Measurements from ENCODE around the gene RNU5B-1.

RNU5B-1 gene

DNA sequence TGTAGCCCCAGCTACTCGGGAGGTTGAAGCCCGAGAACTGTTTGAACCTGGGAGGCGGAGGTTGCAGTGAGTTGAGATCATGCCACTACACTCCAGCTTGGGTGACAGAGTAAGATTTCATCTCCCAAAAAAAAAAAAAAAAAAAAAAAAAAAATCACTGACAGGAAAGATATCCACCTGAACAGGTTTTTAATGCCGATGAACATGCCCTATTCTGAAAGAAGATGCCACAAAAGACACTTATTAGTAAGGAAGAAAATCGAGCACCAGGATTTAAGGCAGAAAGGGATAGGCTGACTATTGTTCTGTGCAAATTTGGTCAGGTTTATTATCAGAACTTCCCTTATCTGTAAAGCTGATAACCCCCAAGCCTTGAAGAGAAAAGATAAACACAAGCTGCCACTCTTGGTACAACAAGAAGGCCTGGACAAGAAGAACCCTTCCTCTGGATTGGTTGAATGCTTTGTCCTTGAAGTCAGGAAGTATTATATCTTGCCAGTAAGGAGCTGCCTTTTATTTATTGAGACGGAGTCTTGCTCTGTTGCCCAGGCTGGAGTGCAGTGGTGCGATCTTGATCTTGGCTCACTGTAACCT is 15.1 kb upstream of the RNU5B-1 start:
- no peak for DNase-seq

DNA sequence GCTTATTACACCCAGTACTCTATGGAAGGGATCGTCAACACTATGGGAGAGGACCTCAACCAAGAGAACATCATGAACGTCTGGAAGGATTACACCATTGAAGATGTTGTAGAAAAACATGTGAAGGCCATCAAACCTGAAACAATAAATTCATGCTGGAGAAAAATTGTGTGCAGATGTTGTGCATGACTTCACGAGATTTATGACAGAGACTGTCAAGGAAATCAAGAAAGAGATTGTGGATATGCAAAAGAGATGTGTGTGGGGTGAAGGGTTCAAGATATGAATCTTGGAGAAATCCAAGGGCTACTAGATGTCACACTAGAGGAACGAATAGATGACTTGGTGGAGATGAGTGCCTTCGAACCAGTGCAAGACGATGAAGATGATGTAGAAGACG is 14.2 kb upstream of the RNU5B-1 start:
- DNase-seq: no peak

DNA sequence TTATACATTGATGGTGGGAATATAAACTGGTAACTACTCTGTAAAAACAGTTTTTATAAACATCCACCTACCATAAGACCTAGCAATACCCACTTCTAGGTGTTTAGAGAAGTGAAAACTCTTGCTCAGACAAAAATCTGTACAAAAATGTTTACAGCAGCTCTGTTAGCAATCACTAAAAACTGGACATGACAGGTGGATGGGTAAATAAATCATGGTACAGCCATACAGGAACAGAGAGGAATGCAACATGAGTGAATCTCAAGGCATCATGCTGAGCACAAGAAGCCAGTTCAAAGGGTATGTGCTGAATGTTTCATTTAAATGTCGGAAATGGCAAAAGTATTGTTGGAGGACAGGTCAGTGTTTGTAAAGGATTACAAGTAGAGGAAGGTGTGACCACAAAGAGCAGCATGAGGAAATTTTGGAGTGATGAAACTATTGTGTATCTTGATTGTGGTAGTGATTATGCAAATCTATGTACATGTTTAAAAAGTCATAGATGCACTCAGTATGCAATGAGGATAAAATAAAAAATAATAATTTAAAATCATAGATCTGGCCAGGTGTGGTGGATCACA is 11.4 kb upstream of the RNU5B-1 start:
- no peak for DNase-seq

DNA sequence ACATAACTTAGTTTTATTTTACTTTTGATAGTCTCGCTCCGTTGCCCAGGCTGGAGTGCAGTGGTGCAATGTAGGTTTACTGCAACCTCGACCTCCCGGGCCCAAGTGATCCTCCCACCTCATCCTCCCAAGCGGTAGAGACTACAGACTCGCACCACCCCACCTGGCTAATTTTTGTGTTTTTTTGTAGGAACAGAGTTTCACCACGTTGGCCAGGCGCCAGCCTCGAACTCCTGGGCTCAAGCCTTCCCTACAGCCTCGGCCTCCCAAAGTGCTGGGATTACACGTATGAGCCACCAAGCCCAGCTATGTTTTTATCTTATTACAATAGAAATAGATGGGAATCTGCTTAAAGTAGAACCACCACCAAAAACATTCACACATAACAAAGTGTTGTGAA is 5.7 kb upstream of the RNU5B-1 start:
- DNase-seq: no peak

DNA sequence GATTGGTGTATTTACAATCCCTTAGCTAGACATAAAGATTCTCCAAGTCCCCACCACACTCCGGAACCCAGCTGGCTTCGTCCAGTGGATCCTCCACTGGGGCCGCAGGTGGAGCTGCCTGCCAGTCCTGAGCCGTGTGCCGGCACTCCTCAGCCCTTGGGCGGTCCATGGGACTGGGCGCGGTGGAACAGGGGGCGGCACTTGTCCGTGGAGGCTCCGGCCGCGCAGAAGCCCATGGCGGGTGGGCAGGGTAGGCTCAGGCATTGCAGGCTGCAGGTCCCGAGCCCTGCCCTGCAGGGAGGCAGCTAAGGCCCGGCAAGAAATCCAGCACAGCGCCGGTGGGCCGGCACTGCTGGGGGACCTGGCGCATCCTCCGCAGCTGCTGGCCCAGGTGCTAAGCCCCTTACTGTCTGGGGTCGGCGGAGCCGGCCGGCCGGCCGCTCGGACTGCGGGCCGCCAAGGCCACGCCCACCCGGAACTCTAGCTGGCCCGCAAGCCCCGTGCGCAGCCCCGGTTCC is 3.5 kb upstream of the RNU5B-1 start:
- DNase-seq: no peak

DNA sequence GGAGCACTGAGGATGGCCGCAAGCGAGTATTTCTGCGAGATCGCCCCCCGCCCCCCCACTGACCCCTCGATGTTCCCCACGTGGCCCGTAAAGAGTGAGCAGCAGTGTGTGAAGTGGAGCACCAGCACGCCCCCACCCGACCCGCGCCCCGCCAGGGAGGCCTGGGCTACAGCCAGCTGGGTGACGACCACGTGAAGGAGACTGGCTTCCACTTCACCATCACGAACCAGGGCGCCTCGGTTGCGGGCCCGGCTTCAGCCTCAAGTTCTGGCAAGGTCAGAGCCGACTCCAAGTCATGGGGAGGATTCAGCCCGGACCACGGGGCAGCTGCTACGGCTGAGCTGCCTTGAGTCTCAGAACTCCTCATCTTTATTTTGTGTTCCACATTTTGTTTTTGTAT is 2.4 kb upstream of the RNU5B-1 start:
- no peak for DNase-seq

DNA sequence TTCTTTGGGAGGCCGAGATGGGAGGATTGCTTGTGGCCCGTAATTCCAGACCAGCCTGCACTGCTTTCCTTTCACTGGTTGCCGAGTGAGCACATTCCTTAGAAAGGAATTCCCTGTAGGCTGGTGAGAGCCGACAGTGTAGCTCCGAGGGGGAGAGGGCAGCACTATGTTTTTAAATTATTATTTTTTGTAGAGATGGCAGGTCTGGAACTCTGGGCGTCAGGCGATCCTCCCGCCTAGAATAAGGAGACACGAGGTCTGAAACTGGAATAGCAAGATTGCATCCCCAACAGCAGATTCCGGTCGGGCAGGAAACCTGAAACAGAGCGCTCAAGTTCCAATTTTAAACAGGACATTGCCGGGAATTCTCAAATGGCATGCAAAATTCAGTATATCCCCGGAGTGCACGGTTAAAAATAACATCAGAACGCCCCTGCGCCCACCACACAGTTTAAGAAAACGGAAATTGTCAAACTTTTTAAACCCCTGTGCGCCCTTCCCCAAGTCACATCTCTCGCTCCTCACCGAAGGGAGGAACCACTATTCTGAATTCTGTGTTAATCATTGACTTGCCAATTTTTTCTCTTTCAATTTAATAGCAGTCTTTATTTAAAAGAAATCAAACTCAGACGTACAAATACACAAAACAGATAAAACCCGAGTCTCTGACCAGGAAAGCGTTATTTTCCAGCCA is 643 bp upstream of the RNU5B-1 start:
- no peak for DNase-seq

DNA sequence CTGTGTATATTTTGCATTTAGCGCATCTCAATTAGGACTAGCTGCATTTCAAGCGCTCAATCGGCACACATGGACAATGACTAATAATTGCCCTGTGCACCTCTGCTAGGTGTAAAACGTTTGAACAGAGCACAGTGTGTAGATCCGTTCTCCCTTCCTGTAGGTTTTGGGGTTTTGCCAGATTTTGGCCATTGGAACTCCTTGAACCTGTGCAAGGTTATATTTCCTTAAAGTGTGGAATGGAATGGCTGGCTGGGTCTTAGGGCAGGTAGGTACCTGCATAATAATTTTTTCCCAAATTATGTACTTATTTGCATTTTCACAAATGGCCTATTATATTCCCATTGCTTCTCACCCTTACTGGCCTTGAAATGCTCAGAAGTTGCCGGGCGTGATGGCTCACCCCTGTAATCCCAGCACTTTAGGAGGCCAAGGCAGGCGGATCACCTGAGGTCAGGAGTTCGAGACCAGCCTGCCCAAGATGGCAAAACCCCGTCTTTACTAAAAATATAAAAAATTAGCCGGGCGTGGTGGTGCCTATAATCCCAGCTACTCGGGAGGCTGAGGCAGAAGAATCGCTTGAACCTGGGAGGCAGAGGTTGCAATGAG is 777 bp downstream of the RNU5B-1 start:
- DNase-seq: no peak

DNA sequence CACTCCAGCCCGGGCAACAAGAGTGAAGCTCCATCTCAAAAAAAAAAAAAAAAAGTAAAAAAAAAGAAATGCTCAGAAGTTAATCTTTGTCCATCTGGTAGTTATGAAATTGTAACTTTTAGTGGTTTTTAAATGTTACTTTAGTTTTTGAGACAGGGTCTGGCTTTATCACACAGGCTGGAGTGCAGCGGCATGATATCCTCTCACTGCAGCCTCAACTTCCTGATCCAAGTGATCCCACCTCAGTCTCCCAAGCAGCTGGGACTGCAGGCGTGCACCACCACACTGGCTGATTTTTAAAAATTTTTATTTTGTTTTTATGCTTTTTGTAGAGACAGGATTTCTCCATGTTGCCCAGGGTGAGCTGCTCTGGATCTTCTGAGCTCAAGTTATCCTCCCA is 1.3 kb downstream of the RNU5B-1 start:
- no peak for DNase-seq

DNA sequence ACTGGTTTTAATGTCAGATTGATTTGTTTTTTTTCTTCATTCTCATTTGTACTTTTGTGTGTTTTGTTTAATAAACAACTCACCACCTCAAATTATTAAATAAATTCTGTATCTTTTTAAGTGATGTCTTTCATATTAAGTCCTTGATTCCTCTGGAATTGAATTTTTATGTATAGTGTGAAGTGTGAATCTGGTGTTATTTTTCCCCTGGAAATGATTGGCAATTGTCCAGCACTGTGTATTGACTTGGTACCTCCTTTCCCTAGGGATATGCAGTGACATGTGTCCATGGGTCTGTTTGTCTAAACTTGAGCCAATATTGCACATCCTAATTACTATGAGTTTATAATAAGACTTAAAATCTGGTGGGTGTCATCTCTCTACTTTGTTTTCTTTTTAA is 2.1 kb downstream of the RNU5B-1 start:
- DNase-seq: no peak

DNA sequence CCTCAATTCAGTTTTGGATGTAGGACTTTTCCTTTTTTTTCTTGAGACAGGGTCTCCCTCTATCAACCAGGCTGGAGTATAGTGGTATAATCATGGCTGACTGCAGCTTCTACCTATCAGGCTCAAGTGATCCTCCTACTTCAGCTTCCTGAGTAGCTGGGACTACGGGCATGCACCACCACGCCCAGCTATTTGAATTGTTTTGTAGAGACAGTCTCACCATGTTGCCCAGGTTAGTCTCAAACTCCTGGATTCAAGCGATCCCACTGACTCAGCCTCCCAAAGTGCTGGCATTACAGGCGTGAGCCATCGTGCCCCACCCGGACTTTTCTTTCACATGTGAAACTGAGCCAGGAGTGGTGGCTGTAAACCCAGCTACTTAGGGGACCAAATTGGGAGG is 3.5 kb downstream of the RNU5B-1 start:
- no peak for DNase-seq

DNA sequence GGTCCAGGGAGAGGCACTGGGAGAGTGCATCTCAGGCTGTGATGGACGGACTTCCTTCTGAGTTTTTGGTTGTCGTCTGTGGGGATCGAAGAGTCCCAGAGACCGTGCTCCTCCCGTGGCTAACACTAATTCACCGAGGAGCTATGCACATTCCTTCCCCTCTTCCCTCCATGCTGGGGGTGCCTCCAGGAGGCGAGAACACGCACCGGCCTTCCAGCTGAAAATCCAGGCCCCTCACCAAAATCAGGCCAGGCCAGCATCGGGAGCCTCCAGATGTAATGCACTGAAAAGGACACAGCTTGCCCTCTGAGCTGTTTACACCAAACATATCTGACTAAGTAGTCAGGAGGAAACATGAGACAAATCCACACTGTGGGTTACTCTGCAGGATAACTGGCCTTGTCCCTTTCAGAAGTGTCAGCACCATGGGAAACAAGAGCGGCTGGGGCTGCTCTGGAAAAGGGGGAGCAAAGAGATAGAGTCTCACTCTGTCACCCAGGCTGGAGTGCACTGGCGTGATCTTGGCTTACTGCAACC is 5.5 kb downstream of the RNU5B-1 start:
- no peak for DNase-seq

DNA sequence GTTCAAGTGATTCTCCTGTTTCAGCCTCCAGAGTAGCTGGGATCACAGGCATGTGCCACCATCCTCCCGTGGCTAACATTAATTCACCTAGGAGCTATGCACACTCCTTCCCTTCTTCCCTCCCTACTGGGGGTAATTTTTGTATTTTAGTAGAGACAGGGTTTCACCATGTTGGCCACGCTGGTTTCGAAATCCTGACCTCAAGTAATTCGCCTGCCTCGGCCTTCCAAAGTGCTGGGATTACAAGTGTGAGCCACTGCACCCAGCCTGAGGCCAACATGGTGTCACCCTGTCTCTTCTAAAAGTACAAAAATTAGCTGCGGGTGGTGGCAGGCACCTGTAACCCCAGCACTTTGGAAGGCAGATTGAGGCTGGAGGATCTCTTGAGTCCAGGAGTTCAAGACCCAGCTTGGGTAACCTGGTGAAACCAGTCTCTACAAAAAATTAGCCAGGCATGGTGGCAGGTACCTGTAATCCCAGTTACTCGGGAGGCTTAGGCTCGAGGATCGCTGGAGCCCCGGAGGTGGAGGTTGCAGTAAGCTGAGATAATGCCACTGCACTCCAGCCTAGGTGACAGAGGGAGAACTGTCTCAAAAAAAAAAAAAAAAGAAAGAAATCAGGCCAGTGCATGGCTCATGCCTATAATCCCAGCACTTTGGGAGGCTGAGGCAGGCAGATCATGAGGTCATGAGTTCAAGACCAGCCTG is 6.1 kb downstream of the RNU5B-1 start:
- DNase-seq: no peak

DNA sequence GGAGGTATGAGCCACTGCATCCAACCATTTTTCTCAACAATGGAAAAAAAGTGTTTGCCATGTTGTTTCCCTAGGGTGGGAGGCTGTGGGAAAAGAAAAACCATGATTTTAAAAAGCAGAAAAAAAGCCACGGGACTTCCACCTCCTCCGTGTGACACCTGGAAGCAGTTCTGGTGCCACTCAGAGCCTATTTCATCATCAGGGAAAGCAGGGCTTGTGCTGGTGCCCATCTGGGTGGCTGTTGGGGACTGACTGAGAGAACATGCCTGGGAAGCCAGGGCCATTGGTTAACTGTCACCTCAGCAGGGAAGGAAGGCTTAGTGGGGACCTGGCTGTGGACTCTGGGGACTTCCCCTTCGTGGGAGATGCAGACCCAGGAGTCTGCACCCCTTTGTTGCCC is 7.3 kb downstream of the RNU5B-1 start:
- no peak for DNase-seq

DNA sequence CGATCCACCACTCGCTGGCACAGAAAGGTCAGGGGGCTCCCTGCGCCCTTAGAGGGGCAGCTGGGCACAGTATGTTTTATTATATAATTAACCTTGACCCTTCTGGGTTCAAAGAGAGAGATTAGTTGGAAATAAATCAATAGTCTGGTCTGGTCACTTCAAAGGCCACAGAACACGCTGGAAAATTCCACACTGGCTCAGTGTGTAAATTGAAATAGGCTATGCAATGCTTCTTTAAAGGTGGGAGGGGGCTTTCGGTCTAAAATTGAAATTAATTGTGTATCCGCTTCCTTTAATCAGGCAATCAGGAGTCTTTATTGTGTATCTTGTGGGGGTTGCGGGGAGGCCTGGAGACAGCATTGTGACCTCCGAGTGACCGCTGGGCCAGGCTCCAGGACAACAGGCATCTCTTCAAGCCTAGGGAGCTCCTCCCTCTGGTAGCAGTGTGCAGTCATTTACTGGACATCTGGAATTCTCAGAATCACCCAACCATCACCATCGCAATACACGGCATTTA is 8.0 kb downstream of the RNU5B-1 start:
- no peak for DNase-seq

DNA sequence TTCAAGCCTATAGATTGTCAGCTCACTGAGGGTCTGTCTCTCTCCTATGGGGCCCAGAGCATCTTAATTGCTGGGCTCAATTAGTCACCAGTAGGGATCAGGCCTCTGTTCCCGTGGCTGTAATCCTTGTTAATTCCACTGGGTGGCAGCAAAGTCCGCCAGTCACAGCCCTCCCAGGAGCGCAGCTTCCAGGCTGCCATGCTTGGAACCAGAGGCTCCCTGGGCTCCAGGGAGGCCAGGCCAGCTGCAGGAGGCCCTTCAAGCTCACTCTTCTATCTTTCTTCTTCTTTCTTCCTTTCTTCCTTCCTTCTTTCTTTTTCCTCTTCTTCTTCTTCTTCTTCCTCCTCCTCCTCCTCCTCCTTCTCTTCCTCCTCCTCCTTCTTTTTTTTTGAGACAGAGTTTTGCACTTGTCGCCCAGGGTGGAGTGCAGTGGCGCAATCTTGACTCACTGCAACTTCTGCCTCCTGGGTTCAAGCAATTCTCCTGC is 14.4 kb downstream of the RNU5B-1 start:
- peak; percentile 63 to 69 for DNase-seq

DNA sequence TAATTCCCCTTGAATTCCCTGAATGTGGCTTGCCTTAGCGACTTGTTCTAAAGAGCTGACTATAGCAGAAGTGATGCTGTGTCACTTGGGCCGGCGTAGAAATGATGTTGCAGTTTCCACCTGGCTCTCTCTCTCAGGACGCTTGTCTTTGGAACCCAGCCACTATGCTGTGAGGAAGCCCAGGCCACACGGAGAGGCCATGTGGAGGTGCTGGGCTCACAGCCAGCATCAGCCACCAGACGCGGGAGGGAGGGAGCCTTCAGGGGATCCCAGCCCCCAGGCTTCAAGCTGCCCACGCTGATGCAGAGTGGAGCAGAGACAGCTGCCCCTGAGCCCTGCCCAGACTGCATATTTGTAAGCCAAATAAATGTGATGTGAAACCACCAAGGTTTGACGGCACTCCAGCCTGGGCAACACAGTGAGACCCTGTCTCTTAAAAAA is 18.6 kb downstream of the RNU5B-1 start:
- no peak for DNase-seq

DNA sequence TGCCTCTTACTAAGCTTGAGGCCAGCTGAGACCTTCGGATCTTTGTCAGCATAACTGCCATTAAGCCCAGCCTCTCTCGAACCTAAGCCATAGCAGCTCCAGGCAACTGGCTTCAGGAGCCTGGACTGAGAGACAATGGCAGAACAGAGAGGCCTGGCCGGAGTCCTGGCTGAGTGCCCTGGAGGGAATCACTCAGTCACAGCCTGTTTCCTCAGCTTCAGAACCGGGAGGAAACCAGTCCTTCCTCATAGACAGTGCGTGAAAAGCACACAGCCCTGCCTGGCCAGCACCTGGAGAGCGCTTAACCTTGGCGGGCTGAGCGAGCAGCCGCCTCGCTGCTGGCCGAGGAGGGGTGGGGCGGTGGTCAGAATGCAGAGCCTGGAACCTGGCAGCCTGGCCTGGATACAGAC is 21.6 kb downstream of the RNU5B-1 start:
- no peak for DNase-seq

DNA sequence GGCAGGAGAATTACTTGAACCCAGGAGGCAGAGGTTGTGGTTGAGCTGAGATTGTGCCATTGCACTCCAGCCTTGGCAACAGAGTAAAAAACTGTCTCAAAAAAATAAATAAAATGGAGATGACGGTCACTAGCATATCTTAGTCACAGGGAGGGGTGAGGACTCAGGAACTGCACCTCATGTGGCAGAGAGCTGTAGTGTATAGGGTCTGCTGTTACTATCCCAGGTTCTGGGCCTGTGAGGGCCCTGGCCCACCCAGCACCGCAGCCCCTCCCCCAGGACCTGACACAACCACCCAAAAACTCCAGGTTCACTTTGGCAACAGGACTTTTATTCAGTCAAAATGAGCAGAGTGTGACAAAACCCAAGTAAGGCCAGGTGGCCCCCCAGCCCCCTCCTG is 22.3 kb downstream of the RNU5B-1 start:
- DNase-seq: no peak

DNA sequence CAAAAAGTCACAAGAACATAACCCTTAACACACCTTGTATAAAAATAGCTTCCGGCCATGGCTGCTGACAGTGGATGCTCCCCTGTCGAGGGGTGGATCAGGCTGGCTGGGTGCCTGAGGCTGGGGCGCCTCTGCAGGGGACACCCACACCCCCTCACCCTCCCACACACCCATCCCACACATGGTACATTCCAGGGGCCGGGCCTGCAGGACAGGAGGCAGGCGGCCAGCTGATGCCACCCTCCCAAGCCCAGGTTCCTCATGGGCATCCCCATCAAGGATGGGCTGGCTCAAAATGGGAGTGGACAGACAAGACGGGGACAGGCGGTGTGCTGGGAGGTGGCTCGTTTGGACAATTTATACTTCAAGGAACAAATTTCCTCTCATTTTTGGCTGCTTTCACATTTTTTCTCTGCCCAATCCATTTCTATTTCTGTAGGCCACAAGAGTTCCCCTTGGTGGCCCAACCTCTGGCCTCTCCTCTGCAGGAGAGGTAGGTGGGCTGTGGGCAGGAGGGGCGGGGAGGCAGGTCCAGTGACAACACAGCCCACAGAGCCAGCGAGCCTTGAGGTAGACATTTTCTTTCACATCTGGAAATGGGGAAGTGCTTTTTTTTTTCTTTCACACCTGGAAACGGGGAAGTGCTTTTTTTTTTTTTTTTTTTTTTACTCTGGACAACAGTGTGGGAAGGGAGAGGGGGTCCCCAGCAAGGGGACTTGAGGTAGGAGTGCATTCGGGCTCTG is 23.3 kb downstream of the RNU5B-1 start:
- no peak for DNase-seq

DNA sequence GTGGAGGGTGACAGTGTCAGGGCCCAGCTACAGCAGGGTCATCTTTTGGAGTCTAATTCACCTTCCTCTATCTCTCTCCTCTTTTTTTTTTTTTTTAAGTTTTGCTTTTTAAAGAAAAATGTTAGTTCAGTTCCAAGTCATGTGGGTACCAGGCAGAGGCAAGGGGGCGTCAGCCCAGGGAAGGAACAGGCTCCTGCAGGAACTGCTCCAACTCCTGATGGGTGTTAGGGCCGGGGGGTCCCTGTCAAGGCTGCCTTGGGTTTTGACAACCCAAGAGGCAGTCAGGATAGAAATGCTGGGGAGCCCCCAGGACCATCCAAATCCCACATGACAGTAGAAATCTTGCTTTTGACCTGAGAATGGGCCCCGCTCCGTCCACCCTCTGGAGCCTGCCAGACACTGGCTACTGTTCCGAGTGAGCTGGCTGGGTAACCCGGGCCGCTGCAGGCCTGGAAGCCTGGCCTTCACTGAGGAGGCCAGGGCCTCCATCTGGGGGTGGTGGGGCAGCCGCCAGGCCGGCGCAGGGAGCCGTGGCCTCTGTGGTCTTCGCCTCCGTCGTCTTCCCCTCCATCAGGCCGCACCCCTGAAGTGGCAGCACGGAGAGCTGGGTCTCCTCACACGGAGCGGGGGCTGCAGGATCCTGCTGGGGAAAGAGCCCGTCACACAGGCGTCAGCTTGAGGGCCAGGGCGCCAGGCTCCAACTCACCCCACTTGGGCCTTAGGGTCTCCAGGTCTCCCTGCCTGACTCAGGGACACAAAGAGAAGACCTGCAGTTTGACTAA is 24.2 kb downstream of the RNU5B-1 start:
- no peak for DNase-seq

All from stimulated activated CD4-positive, alpha-beta T cell treated with anti-CD3 and anti-CD28 coated beads, Interleukin-4, amount 100 ng/mL, for 4 hours (primary cell).